ENCODE measurements around the gene POC1A.

The POC1A gene

GRCh38 chr3:52038227-52038626 lies 116.0 kb downstream of the POC1A start:
- H3K79me2 ChIP-seq (ENCODE audit: insufficient read depth, low read depth): no peaks in the 10 kb centered on the region
- TF ChIP-seq CTCF (conservative IDR thresholded peaks at IDR 0.05; ENCODE audit: low read depth, low read length): no peak
- no peak overlapping the region for H3K4me2 ChIP-seq
- H3K4me1 ChIP-seq (ENCODE audit: low read depth, poor library complexity, severe bottlenecking): no peaks in the 10 kb centered on the region
- no peaks in the 10 kb centered on the region for H4K20me1 ChIP-seq (ENCODE audit: insufficient read depth)
- no peak overlapping the region for H3K4me3 ChIP-seq (IDR thresholded peaks at IDR 0.05; ENCODE audit: insufficient read depth, low read depth, low read length)
- H3K9ac ChIP-seq: no peak overlapping the region
- no peaks in the 10 kb centered on the region for H3K36me3 ChIP-seq (ENCODE audit: insufficient read depth)
- no peak overlapping the region for H3K27ac ChIP-seq
- H3K27me3 ChIP-seq (ENCODE audit: insufficient read depth, low read depth): no peaks in the 10 kb centered on the region; the same call in 1 of the 2 replicates
- no peak overlapping the region for H2AFZ ChIP-seq (ENCODE audit: low read depth)

- Histone ChIP-seq H3K4me2 (no peak overlapping the region), H3K36me3 (ENCODE audit: insufficient read depth) (no peaks in the 10 kb centered on the region), H3K79me2 (ENCODE audit: insufficient read depth, low read depth) (no peaks in the 10 kb centered on the region), H3K4me3 (IDR thresholded peaks at IDR 0.05; ENCODE audit: insufficient read depth, low read depth, low read length) (no peak overlapping the region), H3K9ac (no peak overlapping the region), H2AFZ (ENCODE audit: low read depth) (no peak overlapping the region), H3K27ac (no peak overlapping the region), H3K4me1 (ENCODE audit: low read depth, poor library complexity, severe bottlenecking) (no peaks in the 10 kb centered on the region), H4K20me1 (ENCODE audit: insufficient read depth) (no peaks in the 10 kb centered on the region), H3K27me3 (ENCODE audit: insufficient read depth, low read depth) (no peaks in the 10 kb centered on the region; the same call in 1 of the 2 replicates)
- TF ChIP-seq CTCF (conservative IDR thresholded peaks at IDR 0.05; ENCODE audit: low read depth, low read length): no peak
Measured at GRCh38 chr3:52037291-52037690, 116.9 kb downstream of the POC1A start.

- Histone ChIP-seq H3K79me2 (ENCODE audit: insufficient read depth, low read depth) (no peaks in the 10 kb centered on the region), H2AFZ (ENCODE audit: low read depth) (no peak overlapping the region), H3K27ac (no peak overlapping the region), H3K4me2 (no peak overlapping the region), H4K20me1 (ENCODE audit: insufficient read depth) (no peaks in the 10 kb centered on the region), H3K27me3 (ENCODE audit: insufficient read depth, low read depth) (no peaks in the 10 kb centered on the region; the same call in 1 of the 2 replicates), H3K4me1 (ENCODE audit: low read depth, poor library complexity, severe bottlenecking) (no peaks in the 10 kb centered on the region), H3K36me3 (ENCODE audit: insufficient read depth) (no peaks in the 10 kb centered on the region), H3K4me3 (IDR thresholded peaks at IDR 0.05; ENCODE audit: insufficient read depth, low read depth, low read length) (no peak overlapping the region), H3K9ac (no peak overlapping the region)
- no peak for TF ChIP-seq CTCF (conservative IDR thresholded peaks at IDR 0.05; ENCODE audit: low read depth, low read length)
Measured at GRCh38 chr3:52036829-52037228, 117.4 kb downstream of the POC1A start.

GRCh38 chr3:52036222-52036694 lies 118.0 kb downstream of the POC1A start:
- H3K27ac ChIP-seq: no peak overlapping the region
- no peak overlapping the region for H3K4me3 ChIP-seq (IDR thresholded peaks at IDR 0.05; ENCODE audit: insufficient read depth, low read depth, low read length)
- no peaks in the 10 kb centered on the region for H3K79me2 ChIP-seq (ENCODE audit: insufficient read depth, low read depth)
- no peak for TF ChIP-seq CTCF (conservative IDR thresholded peaks at IDR 0.05; ENCODE audit: low read depth, low read length)
- H3K4me1 ChIP-seq (ENCODE audit: low read depth, poor library complexity, severe bottlenecking): no peaks in the 10 kb centered on the region
- H3K4me2 ChIP-seq: no peak overlapping the region
- H3K9ac ChIP-seq: no peak overlapping the region
- H3K27me3 ChIP-seq (ENCODE audit: insufficient read depth, low read depth): no peaks in the 10 kb centered on the region; the same call in 1 of the 2 replicates
- no peak overlapping the region for H2AFZ ChIP-seq (ENCODE audit: low read depth)
- no peaks in the 10 kb centered on the region for H4K20me1 ChIP-seq (ENCODE audit: insufficient read depth)
- no peaks in the 10 kb centered on the region for H3K36me3 ChIP-seq (ENCODE audit: insufficient read depth)

Data from KMS-11 (cell line).